Gastroesophageal sphincter (tissue), 4 donors: ENCODE data around the gene GRIN2B. TPM values are rescaled to one million over a fixed set of nuclear protein-coding genes. Genes with fewer than 3 reads are reported as not detected.

Source experiments
- ATAC-seq: fragments of 150-250 bp; one replicate; pipeline ENCODE4 v1.9.1; 2016; ENCODE audit warnings: mild to moderate bottlenecking, moderate library complexity
- H3K27ac ChIP-seq, 4 donors: fragments of 200-600 bp; sonication (generic) in 3 of 4; 1 replicate in 3 of 4; 2 replicates in 1 of 4; pipeline ENCODE4 v1.5.1; 2016 to 2019
- H3K27me3 ChIP-seq: fragments of 200-600 bp; sonication (generic); one replicate; pipeline ENCODE4 v1.5.1; 2019
- H3K36me3 ChIP-seq, 2 donors: fragments of 200-600 bp; sonication (generic); one replicate each; pipeline ENCODE4 v1.5.1; 2019; ENCODE audit warnings: control low read depth in 1 of 2
- H3K4me1 ChIP-seq, 3 donors: fragments of 200-600 bp; sonication (generic); 1 replicate in 2 of 3; 2 replicates in 1 of 3; pipeline ENCODE4 v1.5.1; 2016 to 2019; ENCODE audit warnings: control low read depth in 2 of 3
- H3K4me3 ChIP-seq, 2 donors: fragments of 200-600 bp; sonication (generic); one replicate each; pipeline ENCODE4 v1.5.1; 2019; ENCODE audit warnings: mild to moderate bottlenecking in 1 of 2, moderate library complexity in 1 of 2
- H3K9me3 ChIP-seq, 3 donors: fragments of 200-600 bp; sonication (generic); one replicate each; pipeline ENCODE4 v1.5.1; 2017 to 2019; ENCODE audit warnings: control low read depth in 2 of 3
- CTCF ChIP-seq, 4 experiments: fragments of 200-600 bp in 2 of 4; fragments of 450-650 bp in 2 of 4; sonication (generic) in 1 of 4; IDR thresholded peaks; one replicate each; pipeline ENCODE4 v1.5.1; 2017 to 2019; ENCODE audit warnings: antibody characterized with exemption in 4 of 4, mild to moderate bottlenecking in 2 of 4, moderate library complexity in 2 of 4
- EP300 ChIP-seq: sonication (generic); formaldehyde crosslinking; IDR thresholded peaks from one replicate; pipeline ENCODE4 v1.6.1; 2017; ENCODE audit warnings: antibody characterized with exemption, mild to moderate bottlenecking
- POLR2A ChIP-seq, 2 donors: fragments of 450-650 bp; IDR thresholded peaks; one replicate each; pipeline ENCODE4 v1.6.1; 2017; ENCODE audit warnings: antibody characterized with exemption in 2 of 2, mild to moderate bottlenecking in 2 of 2, moderate library complexity in 1 of 2
- POLR2AphosphoS5 ChIP-seq: sonication (generic); formaldehyde crosslinking; IDR thresholded peaks from one replicate; pipeline ENCODE4 v1.6.1; 2017; ENCODE audit warnings: antibody characterized with exemption
- WGBS, 2 donors: methylation state at CpG; one replicate each; pipeline ENCODE4 v1.1.5; 2018; ENCODE audit warnings: low coverage in 1 of 2; 5-methylcytosine and 5-hydroxymethylcytosine counted together
- total RNA-seq, 4 donors: library from RNA; depleted of rRNA; stranded (reverse); fragments of >200 nt; gene quantifications; one replicate each; pipeline ENCODE4 v1.1.0, GENCODE V29; 2016

The GRIN2B gene
- total RNA-seq, 4 donors from 2014 or later = under 0.01 to 0.12 (median under 0.01) TPM; not detected in 1

- Histone ChIP-seq H3K27me3 (peaks cover 34% of the 10 kb centered on the region), H3K36me3 (no peaks in the 10 kb centered on the region), H3K9me3 (no peaks in the 10 kb centered on the region), H3K4me1 (no peaks in the 10 kb centered on the region), H3K4me3 (no peak overlapping the region), H3K27ac (no peak overlapping the region)
- ATAC-seq = no peak
- no peak for TF ChIP-seq CTCF (IDR thresholded peaks at IDR 0.05)
- TF ChIP-seq EP300 = no peak
- no peak for TF ChIP-seq POLR2A (IDR thresholded peaks at IDR 0.05)
- TF ChIP-seq POLR2AphosphoS5 = no peak
These were observed 7.4 kb downstream of the GRIN2B start for GRCh38 chr12:13973996-13974395.

GRCh38 chr12:13970803-13971202 is 10.6 kb downstream of the GRIN2B start:
- Histone ChIP-seq H3K36me3 (no peaks in the 10 kb centered on the region), H3K4me1 (no peaks in the 10 kb centered on the region), H3K27me3 (peaks cover 10% of the 10 kb centered on the region), H3K9me3 (no peaks in the 10 kb centered on the region), H3K27ac (no peak overlapping the region), H3K4me3 (no peak overlapping the region)
- ATAC-seq = no peak
- 45 to 58% methylated on average over 4 of the region's 4 CpGs for WGBS, 2 donors
- TF ChIP-seq CTCF (IDR thresholded peaks at IDR 0.05) = no peak
- TF ChIP-seq POLR2AphosphoS5 = no peak
- no peak for TF ChIP-seq EP300
- no peak for TF ChIP-seq POLR2A (IDR thresholded peaks at IDR 0.05)

- no peaks in the 10 kb centered on the region for H3K36me3 ChIP-seq
- no peak overlapping the region for H3K27ac ChIP-seq
- TF ChIP-seq POLR2AphosphoS5 (no peak), CTCF (IDR thresholded peaks at IDR 0.05) (no peak), POLR2A (IDR thresholded peaks at IDR 0.05) (no peak), EP300 (no peak)
- 79 to 94% methylated on average over 3 of the region's 3 CpGs for WGBS, 2 donors
- H3K27me3 ChIP-seq = peaks cover 7% of the 10 kb centered on the region
- ATAC-seq = no peak
- H3K9me3 ChIP-seq = no peaks in the 10 kb centered on the region
- H3K4me3 ChIP-seq = no peak overlapping the region
- no peaks in the 10 kb centered on the region for H3K4me1 ChIP-seq
These were observed 13.1 kb downstream of the GRIN2B start for GRCh38 chr12:13968281-13968680.

- Histone ChIP-seq H3K27me3 (peaks cover 11% of the 10 kb centered on the region), H3K4me3 (no peak overlapping the region), H3K27ac (no peak overlapping the region), H3K36me3 (no peaks in the 10 kb centered on the region), H3K9me3 (no peaks in the 10 kb centered on the region), H3K4me1 (no peaks in the 10 kb centered on the region)
- no peak for ATAC-seq
- 78 to 100% methylated on average over 1 to 3 of the region's 5 CpGs for WGBS, 2 donors
- TF ChIP-seq CTCF (IDR thresholded peaks at IDR 0.05) = no peak
- no peak for TF ChIP-seq POLR2AphosphoS5
- no peak for TF ChIP-seq POLR2A (IDR thresholded peaks at IDR 0.05)
- no peak for TF ChIP-seq EP300
These were observed 16.7 kb downstream of the GRIN2B start for GRCh38 chr12:13964666-13965065.

GRCh38 chr12:13962699-13963098 is 18.7 kb downstream of the GRIN2B start:
- no peak overlapping the region for H3K4me3 ChIP-seq
- H3K9me3 ChIP-seq = no peaks in the 10 kb centered on the region
- TF ChIP-seq CTCF (IDR thresholded peaks at IDR 0.05) (no peak), POLR2A (IDR thresholded peaks at IDR 0.05) (no peak), POLR2AphosphoS5 (no peak), EP300 (no peak)
- no peaks in the 10 kb centered on the region for H3K36me3 ChIP-seq
- peaks cover 11% of the 10 kb centered on the region for H3K27me3 ChIP-seq
- whole genome bisulfite sequencing, 2 donors = 69% methylated on average over 4 of the region's 8 CpGs; no CpG with 5 or more reads in 1 of the 2 donors
- no peak for ATAC-seq
- no peak overlapping the region for H3K27ac ChIP-seq
- no peaks in the 10 kb centered on the region for H3K4me1 ChIP-seq
